ENCODE results near the gene VPS37C.

DNA sequence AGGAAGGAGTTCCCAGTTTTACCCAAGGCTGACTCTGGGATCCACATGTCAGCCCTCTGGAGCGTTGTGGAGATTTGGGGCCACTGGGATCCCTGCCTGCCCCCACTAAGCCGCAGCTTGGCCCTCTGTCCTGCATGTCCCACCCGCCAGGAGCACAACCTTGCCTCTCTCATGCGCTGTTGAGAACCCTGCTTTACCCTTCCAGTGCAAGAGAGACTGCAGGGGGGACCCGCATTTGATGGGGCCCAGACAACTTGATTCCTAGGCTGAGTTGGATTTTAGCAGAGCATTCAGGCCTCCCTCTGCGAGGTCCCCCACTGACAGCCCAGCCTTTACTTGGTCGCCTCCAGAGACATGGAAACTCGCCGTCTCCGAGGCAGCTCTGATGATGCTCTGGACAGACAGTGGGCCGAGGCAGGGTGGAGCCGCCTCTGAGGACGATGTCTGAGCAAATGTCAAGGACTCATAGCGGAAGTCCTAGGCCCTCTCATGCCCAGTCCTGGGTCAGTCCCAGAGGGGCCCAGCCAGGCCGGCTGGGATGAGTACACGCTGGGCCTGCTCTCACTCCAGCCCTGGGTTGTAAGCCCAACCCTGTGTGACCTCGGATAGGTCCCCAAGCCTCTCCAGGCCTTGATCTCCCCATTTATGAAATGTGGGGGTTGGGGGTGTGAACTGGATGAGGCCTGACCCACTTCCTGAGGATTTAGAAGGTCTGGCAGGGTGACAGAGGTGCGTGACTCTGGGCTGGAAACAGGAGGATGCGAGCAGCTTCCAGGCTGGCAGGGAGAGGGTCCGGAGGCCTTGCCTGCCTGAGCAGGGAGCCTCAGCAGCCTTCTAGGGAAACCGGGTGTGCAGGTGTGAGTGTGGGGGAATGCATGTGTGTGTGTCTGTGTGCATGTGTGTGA, 58.3 kb downstream of the VPS37C start:
- TF ChIP-seq, protein P1, sequence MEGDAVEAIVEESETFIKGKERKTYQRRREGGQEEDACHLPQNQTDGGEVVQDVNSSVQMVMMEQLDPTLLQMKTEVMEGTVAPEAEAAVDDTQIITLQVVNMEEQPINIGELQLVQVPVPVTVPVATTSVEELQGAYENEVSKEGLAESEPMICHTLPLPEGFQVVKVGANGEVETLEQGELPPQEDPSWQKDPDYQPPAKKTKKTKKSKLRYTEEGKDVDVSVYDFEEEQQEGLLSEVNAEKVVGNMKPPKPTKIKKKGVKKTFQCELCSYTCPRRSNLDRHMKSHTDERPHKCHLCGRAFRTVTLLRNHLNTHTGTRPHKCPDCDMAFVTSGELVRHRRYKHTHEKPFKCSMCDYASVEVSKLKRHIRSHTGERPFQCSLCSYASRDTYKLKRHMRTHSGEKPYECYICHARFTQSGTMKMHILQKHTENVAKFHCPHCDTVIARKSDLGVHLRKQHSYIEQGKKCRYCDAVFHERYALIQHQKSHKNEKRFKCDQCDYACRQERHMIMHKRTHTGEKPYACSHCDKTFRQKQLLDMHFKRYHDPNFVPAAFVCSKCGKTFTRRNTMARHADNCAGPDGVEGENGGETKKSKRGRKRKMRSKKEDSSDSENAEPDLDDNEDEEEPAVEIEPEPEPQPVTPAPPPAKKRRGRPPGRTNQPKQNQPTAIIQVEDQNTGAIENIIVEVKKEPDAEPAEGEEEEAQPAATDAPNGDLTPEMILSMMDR (IDR thresholded peaks at IDR 0.05 in 2 of 3, conservative IDR thresholded peaks at IDR 0.05 in 1 of 3; ENCODE audit: control insufficient read depth in 2 of 3, extremely low read depth in 1 of 3, insufficient read depth in 1 of 3, low read depth in 3 of 3, low read length in 3 of 3), result no peak
- TF ChIP-seq, protein P2, sequence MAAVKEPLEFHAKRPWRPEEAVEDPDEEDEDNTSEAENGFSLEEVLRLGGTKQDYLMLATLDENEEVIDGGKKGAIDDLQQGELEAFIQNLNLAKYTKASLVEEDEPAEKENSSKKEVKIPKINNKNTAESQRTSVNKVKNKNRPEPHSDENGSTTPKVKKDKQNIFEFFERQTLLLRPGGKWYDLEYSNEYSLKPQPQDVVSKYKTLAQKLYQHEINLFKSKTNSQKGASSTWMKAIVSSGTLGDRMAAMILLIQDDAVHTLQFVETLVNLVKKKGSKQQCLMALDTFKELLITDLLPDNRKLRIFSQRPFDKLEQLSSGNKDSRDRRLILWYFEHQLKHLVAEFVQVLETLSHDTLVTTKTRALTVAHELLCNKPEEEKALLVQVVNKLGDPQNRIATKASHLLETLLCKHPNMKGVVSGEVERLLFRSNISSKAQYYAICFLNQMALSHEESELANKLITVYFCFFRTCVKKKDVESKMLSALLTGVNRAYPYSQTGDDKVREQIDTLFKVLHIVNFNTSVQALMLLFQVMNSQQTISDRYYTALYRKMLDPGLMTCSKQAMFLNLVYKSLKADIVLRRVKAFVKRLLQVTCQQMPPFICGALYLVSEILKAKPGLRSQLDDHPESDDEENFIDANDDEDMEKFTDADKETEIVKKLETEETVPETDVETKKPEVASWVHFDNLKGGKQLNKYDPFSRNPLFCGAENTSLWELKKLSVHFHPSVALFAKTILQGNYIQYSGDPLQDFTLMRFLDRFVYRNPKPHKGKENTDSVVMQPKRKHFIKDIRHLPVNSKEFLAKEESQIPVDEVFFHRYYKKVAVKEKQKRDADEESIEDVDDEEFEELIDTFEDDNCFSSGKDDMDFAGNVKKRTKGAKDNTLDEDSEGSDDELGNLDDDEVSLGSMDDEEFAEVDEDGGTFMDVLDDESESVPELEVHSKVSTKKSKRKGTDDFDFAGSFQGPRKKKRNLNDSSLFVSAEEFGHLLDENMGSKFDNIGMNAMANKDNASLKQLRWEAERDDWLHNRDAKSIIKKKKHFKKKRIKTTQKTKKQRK (IDR thresholded peaks at IDR 0.05; ENCODE audit: low read depth, low read length), result no peak
- no peak for TF ChIP-seq EZH2 (IDR thresholded peaks at IDR 0.05; ENCODE audit: borderline replicate concordance, control insufficient read depth, low read depth, low read length)
- TF ChIP-seq POLR2A (IDR thresholded peaks at IDR 0.05; ENCODE audit: low read depth, low read length), result no peak
- no peak for TF ChIP-seq POLR2AphosphoS5 (IDR thresholded peaks at IDR 0.05; ENCODE audit: low read length)
- TF ChIP-seq SMC3 (IDR thresholded peaks at IDR 0.05; ENCODE audit: borderline replicate concordance, low read length), result no peak

Data from GM12878 (cell line).